Stimulated activated CD4-positive, alpha-beta T cell treated with anti-CD3 and anti-CD28 coated beads, Interleukin-4, amount 100 ng/mL, for 1 hour (primary cell): ENCODE data around the gene KISS1R.
"Not testable (repeated sequence)": the region's sequence is repeated elsewhere in the genome, so short reads cannot be mapped to it uniquely, and the experiment has no call there.

ENCODE experiments used
- DNase-seq: peaks from one replicate; pipeline ENCODE4 v3.0.0-alpha.2; 2020

KISS1R gene

DNA sequence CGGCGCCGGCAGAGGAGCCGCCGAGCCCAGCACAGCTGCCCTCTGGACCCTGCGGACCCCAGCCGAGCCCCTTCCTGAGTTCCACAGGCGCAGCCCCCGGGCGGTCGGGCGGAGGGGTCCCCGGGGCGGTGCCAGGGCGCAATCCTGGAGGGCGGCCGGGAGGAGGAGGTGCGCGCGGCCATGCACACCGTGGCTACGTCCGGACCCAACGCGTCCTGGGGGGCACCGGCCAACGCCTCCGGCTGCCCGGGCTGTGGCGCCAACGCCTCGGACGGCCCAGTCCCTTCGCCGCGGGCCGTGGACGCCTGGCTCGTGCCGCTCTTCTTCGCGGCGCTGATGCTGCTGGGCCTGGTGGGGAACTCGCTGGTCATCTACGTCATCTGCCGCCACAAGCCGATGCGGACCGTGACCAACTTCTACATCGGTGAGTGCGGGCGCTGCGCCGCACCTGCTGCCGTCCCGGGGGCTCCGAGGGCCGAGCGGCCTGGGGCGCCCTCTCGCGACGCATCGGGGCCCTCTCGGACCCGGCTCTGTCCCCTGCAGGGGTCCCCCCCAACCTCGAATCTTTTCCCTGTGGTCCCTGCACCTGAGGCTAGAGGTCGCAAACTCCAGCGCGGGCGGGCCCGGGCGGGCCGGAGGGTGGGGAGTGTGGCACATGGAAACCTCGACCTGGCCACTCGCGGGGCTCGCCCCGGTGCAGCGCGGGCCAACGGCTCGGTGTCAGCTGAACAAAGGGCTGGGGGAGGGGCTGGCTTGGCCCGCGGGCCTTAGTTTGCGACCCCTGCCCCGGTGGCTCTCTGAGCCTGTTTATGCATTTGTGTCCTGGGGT lies at the start of gene KISS1R:
TSS of gene KISS1R (plus strand) at position 11 of the 829 bp plus-strand sequence. CDS start at position 181, 170 bp downstream.
- peak; percentile 46 for DNase-seq

DNA sequence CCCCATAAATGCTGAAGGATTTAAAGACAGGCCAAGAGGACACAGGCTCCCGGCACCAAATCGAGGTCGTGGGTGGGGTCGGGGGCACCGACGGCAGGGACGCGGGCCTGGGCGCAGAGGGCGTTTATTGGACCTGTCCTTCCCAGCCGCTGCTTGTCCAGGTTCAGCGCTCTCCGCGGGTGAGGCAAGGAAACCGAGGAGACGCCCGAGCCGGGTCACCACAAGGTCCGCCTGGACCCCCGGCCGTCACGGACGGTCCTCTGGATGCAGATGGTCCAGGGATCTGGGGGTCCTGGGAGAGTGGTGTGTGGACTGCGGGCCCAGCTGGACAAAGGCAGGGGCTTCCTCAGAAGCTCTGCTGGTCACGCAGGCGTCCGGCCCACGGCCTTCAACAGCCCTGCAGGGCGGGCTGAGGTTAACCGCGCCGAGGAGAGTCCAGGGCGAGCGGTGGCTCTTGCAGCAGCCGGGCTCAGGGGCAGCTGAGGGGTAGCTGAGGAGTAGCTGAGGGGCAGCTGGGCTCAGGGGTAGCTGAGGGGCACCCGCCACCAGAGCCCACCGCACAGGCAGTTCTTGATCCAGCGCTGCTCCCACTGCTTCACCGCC lies 49.2 kb upstream of the KISS1R start:
- DNase-seq: no peak

DNA sequence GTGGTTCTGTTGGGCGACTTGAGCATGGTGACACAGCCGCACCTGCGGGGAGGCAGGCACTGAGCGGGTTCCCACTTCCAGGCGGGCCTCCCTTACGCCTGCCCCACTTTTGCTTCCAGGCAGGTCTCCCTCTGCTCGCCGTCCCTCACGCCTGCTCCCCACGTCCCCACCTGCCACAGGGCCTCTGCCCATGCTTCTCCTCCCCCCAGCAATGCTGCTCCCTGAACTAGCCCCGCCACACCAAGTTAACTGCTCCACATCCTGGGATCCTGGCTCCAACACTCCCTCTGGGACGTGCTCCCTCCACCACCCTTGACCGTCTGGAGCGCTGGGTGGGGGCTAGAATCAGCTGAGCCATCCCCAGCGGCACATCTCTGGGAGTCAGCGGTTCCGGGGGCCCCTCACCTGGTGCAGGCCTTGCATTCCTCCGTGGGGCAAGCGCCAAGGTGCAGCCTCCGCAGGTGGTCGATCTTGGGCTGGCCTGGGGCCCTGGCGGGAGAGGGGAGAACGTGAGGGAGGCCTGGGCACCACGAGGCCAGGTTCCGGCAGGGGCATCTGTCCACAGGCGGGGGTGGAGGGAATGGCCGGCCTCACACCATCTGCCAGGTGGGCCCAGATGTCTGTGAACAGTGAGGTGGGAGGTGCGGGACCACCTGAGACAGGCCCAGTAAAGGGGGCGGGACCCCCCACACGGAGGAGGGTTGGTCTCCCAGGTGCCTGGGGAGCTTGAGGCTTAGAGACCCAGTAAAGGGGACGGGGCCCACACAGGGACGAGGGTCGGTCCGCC lies 48.5 kb upstream of the KISS1R start:
- DNase-seq: no peak

GRCh38 chr19:869245-870177 lies 47.6 kb upstream of the KISS1R start:
- DNase-seq: no peak

GRCh38 chr19:870314-870713 lies 46.8 kb upstream of the KISS1R start:
- no peak for DNase-seq

GRCh38 chr19:870963-871401 lies 46.2 kb upstream of the KISS1R start:
- no peak for DNase-seq

DNA sequence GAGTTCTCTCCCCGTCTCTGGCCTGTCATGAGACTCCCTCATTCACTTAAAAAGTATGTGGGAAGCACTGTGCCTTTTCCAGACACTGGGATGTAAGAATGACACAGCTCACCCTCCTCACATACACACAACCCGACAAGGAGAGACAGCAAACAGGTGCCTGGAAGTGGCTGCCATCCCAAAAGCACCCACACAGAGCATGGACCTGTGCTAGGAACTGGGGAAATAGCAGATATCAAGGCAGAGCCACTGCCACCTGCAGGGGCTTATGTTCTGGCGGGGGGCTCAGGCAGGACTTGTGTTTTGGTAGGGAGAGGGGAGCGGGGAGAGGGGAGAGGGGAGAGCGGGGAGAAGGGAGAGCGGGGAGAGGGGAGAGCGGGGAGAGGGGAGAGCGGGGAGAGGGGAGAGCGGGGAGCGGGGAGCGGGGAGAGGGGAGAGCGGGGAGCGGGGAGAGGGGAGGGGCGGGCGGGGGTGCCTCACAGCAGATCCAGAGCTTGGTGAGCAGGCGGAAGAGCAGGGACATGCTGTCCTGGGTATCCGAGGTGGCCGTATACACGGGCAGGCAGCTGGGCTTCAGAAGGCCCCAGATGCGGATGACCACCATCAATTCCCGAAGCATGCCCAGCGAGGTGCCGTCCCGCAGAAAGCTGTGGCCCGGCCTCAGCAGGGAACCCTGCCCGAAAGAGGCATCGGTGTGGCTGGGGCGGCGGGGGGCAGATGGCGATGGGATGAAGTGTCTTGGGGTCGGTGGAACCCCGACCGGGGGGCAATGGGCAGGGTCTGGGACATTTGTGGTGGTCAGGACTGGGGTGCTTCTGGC lies 45.5 kb upstream of the KISS1R start:
- no peak for DNase-seq

GRCh38 chr19:872266-872951 lies 44.7 kb upstream of the KISS1R start:
- DNase-seq: peak; percentile 76

DNA sequence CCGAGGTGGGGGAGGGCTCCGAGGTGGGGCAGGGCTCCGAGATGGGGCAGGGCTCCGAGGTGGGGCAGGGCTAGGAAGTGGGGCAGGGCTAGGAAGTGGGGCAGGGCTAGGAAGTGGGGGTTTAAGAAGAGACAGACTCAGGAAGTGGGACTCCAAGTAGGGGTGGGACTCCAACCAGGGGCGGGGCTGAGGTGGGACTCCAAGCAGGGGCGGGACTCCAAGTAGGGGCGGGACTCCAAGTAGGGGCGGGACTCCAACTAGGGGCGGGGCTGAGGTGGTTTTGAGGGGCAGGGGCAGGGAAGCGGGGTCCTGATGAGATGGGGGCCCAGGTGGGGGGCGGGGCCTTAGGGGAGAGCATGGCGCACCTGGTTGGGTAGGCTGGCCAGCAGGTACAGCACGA lies 44.0 kb upstream of the KISS1R start:
- peak; percentile 48 for DNase-seq

- DNase-seq: no peak
These were observed 43.5 kb upstream of the KISS1R start for GRCh38 chr19:873561-874041.

DNA sequence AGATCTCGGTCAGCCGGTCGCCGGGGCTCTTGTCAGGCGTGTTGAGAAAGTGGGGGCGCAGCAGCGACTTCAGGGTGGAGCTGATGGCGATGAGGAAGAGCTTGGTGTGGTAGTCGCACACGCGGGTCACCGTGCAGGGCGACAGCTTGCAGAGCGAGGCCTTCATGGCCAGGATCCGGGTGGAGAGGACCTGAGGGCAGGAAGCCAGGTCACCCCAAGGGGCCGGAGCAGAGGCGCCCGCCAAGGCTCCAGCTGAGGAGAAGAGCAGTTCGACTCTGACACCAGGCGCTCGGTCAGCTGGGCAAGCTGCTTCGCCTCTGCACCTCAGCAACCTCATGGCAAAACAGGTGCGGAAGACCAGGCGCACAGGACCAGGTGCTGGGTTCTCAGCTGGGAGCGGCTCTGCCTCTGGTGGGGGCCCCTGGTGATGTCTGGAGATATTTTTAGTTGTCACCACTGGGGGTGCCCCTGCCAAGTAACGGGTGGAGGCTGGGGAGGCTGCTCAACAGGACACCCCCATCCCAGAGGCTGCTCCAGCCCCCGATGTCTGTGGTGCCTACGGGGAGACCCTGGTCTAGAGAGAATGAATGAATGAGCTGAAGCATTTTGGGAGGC lies 41.8 kb upstream of the KISS1R start:
- DNase-seq: no peak

DNA sequence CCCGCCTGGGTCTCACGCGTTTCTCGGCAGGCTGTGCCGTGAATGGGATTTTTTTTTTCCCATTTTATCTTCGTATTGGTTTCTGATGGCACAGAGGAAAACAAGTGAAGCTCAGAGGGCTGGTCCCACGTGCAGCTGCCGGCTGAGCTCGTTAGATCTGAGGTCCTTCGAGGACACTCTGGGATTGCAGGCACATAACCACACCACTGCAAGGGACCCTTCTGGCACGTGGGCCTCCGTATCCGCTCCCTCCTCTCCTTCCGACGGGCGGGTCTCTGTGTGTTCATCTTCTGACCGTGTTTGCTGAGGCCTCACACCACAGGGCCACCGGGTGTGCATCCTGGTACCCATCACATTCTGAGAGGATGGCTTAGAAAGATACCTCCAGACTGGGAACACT lies 41.0 kb upstream of the KISS1R start:
- DNase-seq: no peak

DNA sequence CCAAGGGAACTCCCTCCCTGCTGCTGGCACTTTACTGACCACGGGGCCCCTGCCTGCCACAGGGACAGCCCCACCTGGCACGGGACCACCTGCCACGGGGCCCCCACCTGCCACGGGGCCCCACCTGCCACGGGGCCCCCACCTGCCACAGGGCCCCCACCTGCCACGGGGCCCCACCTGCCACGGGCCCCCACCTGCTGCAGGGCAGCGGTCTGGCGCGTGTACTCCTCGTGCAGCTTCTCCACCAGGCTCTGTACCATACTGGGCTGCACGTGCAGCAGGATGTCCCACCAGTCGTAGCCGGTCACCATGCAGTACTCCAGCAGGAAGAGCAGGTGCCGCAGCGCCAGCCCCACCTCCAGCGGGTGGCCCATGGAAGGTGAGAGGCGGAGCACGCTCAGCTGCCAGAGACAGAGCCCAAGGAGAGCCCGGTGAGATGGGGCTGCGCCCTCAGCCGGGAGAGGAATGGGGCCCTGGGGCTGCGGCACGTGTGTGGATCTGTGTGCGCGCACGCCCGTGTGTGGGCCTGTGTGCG lies 40.3 kb upstream of the KISS1R start:
- no peak for DNase-seq

DNA sequence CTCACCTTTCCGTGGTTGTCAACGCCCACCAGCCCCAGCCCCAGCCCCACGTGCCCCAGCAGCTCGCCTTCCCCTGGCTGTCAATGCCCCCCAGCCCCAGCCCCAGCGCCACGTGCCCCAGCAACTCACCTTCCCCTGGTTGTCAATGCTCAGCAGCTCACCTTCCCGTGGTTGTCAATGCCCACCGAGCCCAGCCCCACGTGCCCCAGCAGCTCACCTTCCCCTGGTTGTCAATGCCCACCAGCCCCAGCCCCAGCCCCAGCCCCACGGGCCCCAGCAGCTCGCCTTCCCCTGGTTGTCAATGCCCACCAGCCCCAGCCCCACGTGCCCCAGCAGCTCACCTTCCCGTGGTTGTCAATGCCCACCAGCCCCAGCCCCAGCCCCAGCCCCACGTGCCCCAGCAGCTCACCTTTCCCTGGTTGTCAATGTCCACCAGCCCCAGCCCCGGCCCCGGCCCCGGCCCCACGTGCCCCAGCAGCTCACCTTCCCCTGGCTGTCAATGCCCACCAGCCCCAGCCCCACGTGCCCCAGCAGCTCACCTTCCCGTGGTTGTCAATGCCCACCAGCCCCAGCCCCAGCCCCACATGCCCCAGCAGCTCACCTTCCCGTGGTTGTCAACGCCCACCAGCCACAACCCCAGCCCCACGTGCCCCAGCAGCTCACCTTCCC lies 39.0 kb upstream of the KISS1R start:
- not testable (repeated sequence) for DNase-seq

DNA sequence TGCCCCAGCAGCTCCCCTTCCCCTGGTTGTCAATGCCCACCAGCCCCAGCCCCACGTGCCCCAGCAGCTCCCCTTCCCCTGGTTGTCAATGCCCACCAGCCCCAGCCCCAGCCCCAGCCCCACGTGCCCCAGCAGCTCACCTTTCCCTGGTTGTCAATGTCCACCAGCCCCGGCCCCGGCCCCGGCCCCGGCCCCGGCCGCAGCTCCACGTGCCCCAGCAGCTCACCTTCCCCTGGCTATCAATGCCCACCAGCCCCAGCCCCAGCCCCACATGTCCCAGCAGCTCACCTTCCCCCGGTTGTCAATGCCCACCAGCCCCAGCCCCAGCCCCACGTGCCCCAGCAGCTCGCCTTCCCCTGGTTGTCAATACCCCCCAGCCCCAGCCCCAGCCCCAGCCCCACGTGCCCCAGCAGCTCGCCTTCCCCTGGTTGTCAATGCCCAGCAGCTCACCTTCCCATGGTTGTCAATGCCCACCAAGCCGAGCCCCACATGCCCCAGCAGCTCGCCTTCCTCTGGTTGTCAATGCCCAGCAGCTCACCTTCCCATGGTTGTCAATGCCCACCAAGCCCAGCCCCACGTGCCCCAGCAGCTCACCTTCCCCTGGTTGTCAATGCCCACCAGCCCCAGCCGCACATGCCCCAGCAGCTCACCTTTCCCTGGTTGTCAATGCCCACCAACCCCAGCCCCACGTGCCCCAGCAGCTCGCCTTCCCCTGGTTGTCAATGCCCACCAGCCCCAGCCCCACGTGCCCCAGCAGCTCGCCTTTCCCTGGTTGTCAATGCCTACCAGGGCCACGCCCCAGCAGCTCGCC lies 38.2 kb upstream of the KISS1R start:
- DNase-seq: not testable (repeated sequence)

- no peak for DNase-seq
These were observed 37.3 kb upstream of the KISS1R start for GRCh38 chr19:879711-880438.

DNA sequence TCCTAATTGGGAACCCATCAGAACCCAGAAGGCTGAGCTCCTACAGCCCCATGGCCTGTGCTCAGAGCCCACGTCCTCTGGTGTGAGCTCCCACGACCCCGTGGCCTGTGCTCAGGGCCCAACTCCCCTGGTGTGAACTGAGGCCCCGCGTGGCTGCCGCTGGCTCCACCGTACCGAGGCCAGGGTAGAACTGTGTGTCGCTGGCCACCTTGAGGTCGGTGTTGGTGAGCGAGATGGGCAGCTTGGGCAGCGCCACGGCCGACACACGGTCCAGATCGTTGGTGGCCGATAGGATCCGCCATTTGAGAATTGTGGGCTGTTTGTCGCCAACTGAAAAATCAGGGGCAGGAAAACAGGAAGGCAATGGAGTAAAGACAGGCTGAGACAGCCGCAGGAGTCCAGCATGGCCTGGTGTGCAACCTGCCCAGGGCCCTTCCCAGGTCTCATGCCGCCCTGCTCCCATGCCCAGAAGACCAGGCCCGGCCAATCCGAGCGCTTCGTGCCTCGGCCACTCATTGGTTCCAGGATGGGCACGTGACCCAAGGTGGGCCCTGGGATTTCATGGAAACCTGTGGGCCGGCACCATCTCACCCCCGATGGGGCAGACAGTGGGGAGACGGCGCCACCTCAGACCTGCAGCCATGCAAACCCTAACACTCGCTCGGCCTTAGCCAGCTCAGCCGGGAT lies 35.6 kb upstream of the KISS1R start:
- DNase-seq: no peak
